GM23338 (cell line): ENCODE results near the gene EXOC3. TPM values are rescaled to one million over a fixed set of nuclear protein-coding genes. Genes with fewer than 3 reads are reported as not detected.

Experiments
- ATAC-seq: fragments of 200-7000 bp; cut with Tn5 transposase; 3 replicates; pipeline ENCODE4 v1.9.1; 2020
- DNase-seq: peaks from one replicate; pipeline ENCODE4 v3.0.0-alpha.2; 2015; ENCODE audit warnings: low spot score
- H2AFZ ChIP-seq: fragments of 200-600 bp; sonication (generic); 2 replicates; pipeline ENCODE4 v1.8.0; 2016; ENCODE audit warnings: antibody characterized with exemption, mild to moderate bottlenecking, moderate library complexity
- H3F3A ChIP-seq: fragments of 200-600 bp; sonication (generic); replicated peaks from 2 replicates; pipeline ENCODE4 v1.8.0; 2017; ENCODE audit warnings: antibody characterized with exemption, mixed run types, low read depth
- H3K27ac ChIP-seq: fragments of 200-600 bp; sonication (generic); 2 replicates; pipeline ENCODE4 v1.6.1; 2016; ENCODE audit warnings: low read depth
- H3K27me3 ChIP-seq: fragments of 200-600 bp; sonication (generic); 2 replicates; pipeline ENCODE4 v1.8.0; 2016; ENCODE audit warnings: mild to moderate bottlenecking, mixed run types, moderate library complexity; ENCODE audit not compliant: insufficient read depth
- H3K36me3 ChIP-seq: fragments of 200-600 bp; sonication (generic); 2 replicates; pipeline ENCODE4 v1.8.0; 2016; ENCODE audit warnings: mild to moderate bottlenecking; ENCODE audit not compliant: insufficient read depth
- H3K4me1 ChIP-seq: fragments of 200-600 bp; sonication (generic); 2 replicates; pipeline ENCODE4 v1.8.0; 2016; ENCODE audit warnings: mild to moderate bottlenecking, moderate library complexity; ENCODE audit not compliant: insufficient read depth
- H3K4me2 ChIP-seq: fragments of 200-600 bp; sonication (generic); 2 replicates; pipeline ENCODE4 v1.7.1; 2017; ENCODE audit warnings: mixed run types
- H3K4me3 ChIP-seq: fragments of 200-600 bp; sonication (generic); 2 replicates; pipeline ENCODE4 v1.6.1; 2016; ENCODE audit warnings: mixed run types
- H3K79me2 ChIP-seq: fragments of 200-600 bp; sonication (generic); replicated peaks from 2 replicates; pipeline ENCODE4 v1.8.0; 2017; ENCODE audit warnings: mild to moderate bottlenecking; ENCODE audit not compliant: insufficient read depth
- H3K9me2 ChIP-seq: fragments of 200-600 bp; sonication (generic); 2 replicates; pipeline ENCODE4 v1.8.0; 2017; ENCODE audit not compliant: insufficient read depth
- H4K20me1 ChIP-seq: fragments of 200-600 bp; sonication (generic); replicated peaks from 2 replicates; pipeline ENCODE4 v1.8.0; 2017; ENCODE audit warnings: mild to moderate bottlenecking; ENCODE audit not compliant: insufficient read depth
- H3K27ac Mint-ChIP-seq: 2 replicates; pipeline ENCODE4 v1.8.0; 2020; ENCODE audit warnings: inconsistent platforms, mild to moderate bottlenecking, moderate library complexity, mixed read lengths
- H3K27me3 Mint-ChIP-seq: 3 replicates; pipeline ENCODE4 v1.8.0; 2022; ENCODE audit warnings: low read depth, mild to moderate bottlenecking, moderate library complexity, mixed read lengths, inconsistent platforms; ENCODE audit not compliant: insufficient read depth, poor library complexity
- H3K36me3 Mint-ChIP-seq: 3 replicates; pipeline ENCODE4 v1.8.0; 2021; ENCODE audit warnings: low read depth, mild to moderate bottlenecking, inconsistent platforms, moderate library complexity, mixed read lengths
- H3K4me1 Mint-ChIP-seq: 3 replicates; pipeline ENCODE4 v1.8.0; 2020; ENCODE audit warnings: mild to moderate bottlenecking, inconsistent platforms, mixed read lengths
- H3K4me3 Mint-ChIP-seq: 3 replicates; pipeline ENCODE4 v1.8.0; 2021; ENCODE audit warnings: moderate library complexity, mild to moderate bottlenecking, inconsistent platforms, mixed read lengths
- H3K9me3 Mint-ChIP-seq: 3 replicates; pipeline ENCODE4 v1.8.0; 2020; ENCODE audit warnings: moderate library complexity, mild to moderate bottlenecking, inconsistent platforms, mixed read lengths
- CTCF ChIP-seq, 2 experiments: fragments of 200-600 bp in 1 of 2; sonication (generic) in 1 of 2; conservative IDR thresholded peaks; 2 replicates each; pipeline versions ENCODE4 v1.5.1 to v1.6.1; 2016 to 2017; ENCODE audit warnings: antibody characterized with exemption in 2 of 2, low read depth in 2 of 2, mild to moderate bottlenecking in 2 of 2, moderate library complexity in 1 of 2
- ETS1 ChIP-seq: IDR thresholded peaks from 2 replicates; pipeline ENCODE4 v1.6.1; 2016; ENCODE audit warnings: antibody characterized with exemption
- EZH2 ChIP-seq: fragments of 200-600 bp; sonication (generic); IDR thresholded peaks from one replicate; pipeline ENCODE4 v1.8.0; 2017; ENCODE audit warnings: antibody characterized with exemption, mild to moderate bottlenecking, low read depth; ENCODE audit not compliant: unreplicated experiment
- EZH2phosphoT487 ChIP-seq: fragments of 200-600 bp; sonication (generic); IDR thresholded peaks from one replicate; pipeline ENCODE4 v1.8.1; 2018; ENCODE audit warnings: antibody characterized with exemption; ENCODE audit not compliant: unreplicated experiment
- JUNB ChIP-seq: IDR thresholded peaks from one replicate; pipeline ENCODE4 v1.6.1; 2016; ENCODE audit warnings: antibody characterized with exemption; ENCODE audit not compliant: unreplicated experiment
- NANOG ChIP-seq: IDR thresholded peaks from 2 replicates; pipeline ENCODE4 v1.6.1; 2016; ENCODE audit warnings: antibody characterized with exemption, borderline replicate concordance
- POLR2AphosphoS5 ChIP-seq: IDR thresholded peaks from 2 replicates; pipeline ENCODE4 v1.6.1; 2016; ENCODE audit warnings: antibody characterized with exemption, low read depth
- REST ChIP-seq: IDR thresholded peaks from one replicate; pipeline ENCODE4 v1.6.1; 2018; ENCODE audit warnings: antibody characterized with exemption; ENCODE audit not compliant: unreplicated experiment
- STAT1 ChIP-seq: IDR thresholded peaks from one replicate; pipeline ENCODE4 v1.6.1; 2016; ENCODE audit warnings: antibody characterized with exemption; ENCODE audit not compliant: unreplicated experiment
- ZNF331 ChIP-seq: fragments of 250-450 bp; sonication (Bioruptor Pico); IDR thresholded peaks from 2 replicates; pipeline ENCODE4 v1.5.0; 2020; ENCODE audit warnings: low read depth, mild to moderate bottlenecking, moderate library complexity
- ZNF462 ChIP-seq: fragments of 250-450 bp; sonication (Bioruptor Pico); IDR thresholded peaks from 2 replicates; pipeline ENCODE4 v1.5.0; 2020; ENCODE audit warnings: mild to moderate bottlenecking, moderate library complexity
- polyA plus RNA-seq: library from polyadenylated mRNA; unstranded; fragments of >200 nt; fragmentation: Nextera tagmentation; extraction: Ambion mirVana; gene quantifications from 2 replicates; pipeline ENCODE4 v1.2.1, GENCODE V29; 2016
- total RNA-seq: library from RNA; depleted of rRNA; stranded (reverse); fragments of >200 nt; shearing (Covaris generic); gene quantifications from 2 replicates; pipeline ENCODE4 v1.2.3, GENCODE V29; 2014

Gene EXOC3
- total and polyA plus RNA-seq, 2 experiments from 2014 or later = 13.4 to 31.6 TPM

GRCh38 chr5:443239-444151 is 519 bp downstream of the EXOC3 start:
- Mint-ChIP-seq H3K27ac (no peak overlapping the region), H3K4me1 (peaks cover 3% of the 10 kb centered on the region; the same call in 2 of the 3 replicates), H3K4me3 (peak overlapping the region; percentile 98), H3K36me3 (peaks cover 21% of the 10 kb centered on the region), H3K9me3 (peaks cover 3% of the 10 kb centered on the region; the same call in 1 of the 3 replicates), H3K27me3 (peaks cover 16% of the 10 kb centered on the region)
- no peak overlapping the region for H3K27ac ChIP-seq
- H2AFZ ChIP-seq = no peak overlapping the region
- H4K20me1 ChIP-seq = peaks cover 2% of the 10 kb centered on the region; the same call in 1 of the 2 replicates
- H3K4me2 ChIP-seq = peak overlapping the region; percentile 95
- no peaks in the 10 kb centered on the region; the same call in 1 of the 2 replicates for H3K36me3 ChIP-seq
- peaks cover 15% of the 10 kb centered on the region for H3K79me2 ChIP-seq
- H3K4me3 ChIP-seq = peak overlapping the region; percentile 87
- peaks cover 6% of the 10 kb centered on the region; the same call in 1 of the 2 replicates for H3K4me1 ChIP-seq
- H3K27me3 ChIP-seq = no peaks in the 10 kb centered on the region
- no peaks in the 10 kb centered on the region for H3K9me2 ChIP-seq
- ATAC-seq = no peak; the same call in 1 of the 3 replicates
- no peaks in the 10 kb centered on the region for H3F3A ChIP-seq
- TF ChIP-seq EZH2 (no peak), EZH2phosphoT487 (no peak), REST (no peak), JUNB (no peak), CTCF (conservative IDR thresholded peaks at IDR 0.05; ENCODE audit: low read depth in 2 of 2) (no peak), STAT1 (no peak), NANOG (no peak), ZNF462 (CRISPR knock-in tag) (no peak), ETS1 (no peak), ZNF331 (CRISPR knock-in tag) (no peak), POLR2AphosphoS5 (no peak; the same call in 1 of the 2 replicates)
- no peak for DNase-seq
